Cardiac muscle cell (in vitro differentiated cells and primary cell): ENCODE data around the gene AMZ1. TPM values are rescaled to one million over a fixed set of nuclear protein-coding genes. Genes with fewer than 3 reads are reported as not detected.

Experiments used
- DNase-seq, 2 donors: peaks; one replicate each; pipeline versions ENCODE4 v3.0.0 to v3.0.0-alpha.2; 2010 to 2017; ENCODE audit warnings: low read depth in 1 of 2, low spot score in 1 of 2
- H3K27ac ChIP-seq: fragments of 200-600 bp; sonication (generic); 2 replicates; pipeline ENCODE4 v1.5.1; 2016
- H3K27me3 ChIP-seq: fragments of 200-600 bp; sonication (generic); 2 replicates; pipeline ENCODE4 v1.6.0; 2016; ENCODE audit warnings: control low read depth
- H3K36me3 ChIP-seq: fragments of 200-600 bp; sonication (generic); 2 replicates; pipeline ENCODE4 v1.5.1; 2016; ENCODE audit warnings: control low read depth
- H3K4me1 ChIP-seq: fragments of 200-600 bp; sonication (generic); 2 replicates; pipeline ENCODE4 v1.8.1; 2017; ENCODE audit warnings: low read depth, mild to moderate bottlenecking, mixed run types
- H3K4me3 ChIP-seq: fragments of 200-600 bp; sonication (generic); 2 replicates; pipeline ENCODE4 v1.5.1; 2016; ENCODE audit warnings: mild to moderate bottlenecking
- H3K9me3 ChIP-seq: fragments of 200-600 bp; sonication (generic); 2 replicates; pipeline ENCODE4 v1.5.1; 2017; ENCODE audit warnings: low read depth, mild to moderate bottlenecking, control low read depth
- CTCF ChIP-seq: IDR thresholded peaks from 2 replicates; pipeline ENCODE4 v1.5.1; 2012; ENCODE audit warnings: low read depth, mild to moderate bottlenecking, low read length
- polyA plus RNA-seq: library from polyadenylated mRNA; unstranded; fragments of >200 nt; fragmentation: Nextera tagmentation; extraction: Ambion mirVana; gene quantifications from 2 replicates; pipeline ENCODE4 v1.2.1, GENCODE V29; 2016
- total RNA-seq: library from RNA; depleted of rRNA; stranded (reverse); fragments of >200 nt; gene quantifications from 2 replicates; pipeline ENCODE4 v1.2.3, GENCODE V29; 2016

The AMZ1 gene
- total RNA-seq: 0.80 and 1.1 TPM in 2 replicates
- polyA plus RNA-seq: 1.6 and 1.7 TPM in 2 replicates

GRCh38 chr7:2687881-2688318 lies at the start of gene AMZ1:
AMZ1 (plus strand) TSS chr7:2688202; CDS start chr7:2700452, 12,250 bp downstream.
- TF ChIP-seq CTCF: no peak
- peaks cover 52% of the 10 kb centered on the region for H3K27me3 ChIP-seq
- H3K4me3 ChIP-seq: peak within 1 kb of the TSS; percentile 20
- no peaks in the 10 kb centered on the region for H3K36me3 ChIP-seq
- no peak for DNase-seq
- no peaks in the 10 kb centered on the region for H3K4me1 ChIP-seq
- H3K27ac ChIP-seq: no peak within 1 kb of the TSS
- no peaks in the 10 kb centered on the region for H3K9me3 ChIP-seq

- peak overlapping the region; percentile 83 for H3K27ac ChIP-seq
- no peak overlapping the region for H3K4me3 ChIP-seq
- DNase-seq: peak in 1 of 2 donors; percentile 46
- no peaks in the 10 kb centered on the region for H3K9me3 ChIP-seq
- peaks cover 52% of the 10 kb centered on the region for H3K4me1 ChIP-seq
- TF ChIP-seq CTCF: no peak
- no peaks in the 10 kb centered on the region for H3K27me3 ChIP-seq
- H3K36me3 ChIP-seq: no peaks in the 10 kb centered on the region
Observed at GRCh38 chr7:2638224-2638991, 49.6 kb upstream of the AMZ1 start.

GRCh38 chr7:2639181-2639681 lies 48.8 kb upstream of the AMZ1 start:
- Histone ChIP-seq H3K4me1 (peaks cover 45% of the 10 kb centered on the region), H3K4me3 (no peak overlapping the region), H3K27me3 (no peaks in the 10 kb centered on the region), H3K27ac (peak overlapping the region; percentile 83), H3K9me3 (no peaks in the 10 kb centered on the region), H3K36me3 (no peaks in the 10 kb centered on the region)
- TF ChIP-seq CTCF: no peak
- no peak for DNase-seq

- H3K27me3 ChIP-seq: no peaks in the 10 kb centered on the region
- no peaks in the 10 kb centered on the region for H3K36me3 ChIP-seq
- no peak for TF ChIP-seq CTCF
- peaks cover 42% of the 10 kb centered on the region for H3K4me1 ChIP-seq
- peak overlapping the region; percentile 17 for H3K27ac ChIP-seq
- no peak for DNase-seq
- no peaks in the 10 kb centered on the region for H3K9me3 ChIP-seq
- no peak overlapping the region for H3K4me3 ChIP-seq
Observed at GRCh38 chr7:2639695-2640481, 48.1 kb upstream of the AMZ1 start.

GRCh38 chr7:2640482-2640830 lies 47.5 kb upstream of the AMZ1 start:
- Histone ChIP-seq H3K9me3 (no peaks in the 10 kb centered on the region), H3K4me3 (no peak overlapping the region), H3K27me3 (no peaks in the 10 kb centered on the region), H3K4me1 (peaks cover 48% of the 10 kb centered on the region), H3K36me3 (no peaks in the 10 kb centered on the region), H3K27ac (peak overlapping the region; percentile 79)
- no peak for DNase-seq
- TF ChIP-seq CTCF: no peak
